ENCODE data around the gene TEAD2.

GRCh38 chr19:49387936-49388372, 25.7 kb upstream of the TEAD2 start, which contains the start of gene KASH5:
- TF ChIP-seq CTCF (conservative IDR thresholded peaks at IDR 0.05; ENCODE audit: low read length) (no peak), EZH2phosphoT487 (IDR thresholded peaks at IDR 0.05; ENCODE audit: borderline replicate concordance) (no peak)
